ENCODE measurements around the gene MOB4.

The MOB4 gene

GRCh38 chr2:197504512-197504911 is 11.4 kb upstream of the MOB4 start:
- TF ChIP-seq ESRRG (CRISPR knock-in tag; IDR thresholded peaks at IDR 0.05) (no peak), ARNTL (CRISPR knock-in tag; IDR thresholded peaks at IDR 0.05; ENCODE audit: borderline replicate concordance, low read depth) (no peak), PATZ1 (CRISPR knock-in tag; IDR thresholded peaks at IDR 0.05; ENCODE audit: borderline replicate concordance) (no peak), PPARA (CRISPR knock-in tag; IDR thresholded peaks at IDR 0.05; ENCODE audit: borderline replicate concordance) (no peak), ZNF565 (CRISPR knock-in tag; conservative IDR thresholded peaks at IDR 0.05; ENCODE audit: low read depth) (no peak), CREB5 (CRISPR knock-in tag; IDR thresholded peaks at IDR 0.05; ENCODE audit: low read depth) (no peak), RARB (CRISPR knock-in tag; IDR thresholded peaks at IDR 0.05) (no peak), TSHZ2 (CRISPR knock-in tag; IDR thresholded peaks at IDR 0.05) (no peak), SNAI2 (CRISPR knock-in tag; IDR thresholded peaks at IDR 0.05) (no peak), TCF4 (CRISPR knock-in tag; IDR thresholded peaks at IDR 0.05; ENCODE audit: borderline replicate concordance) (no peak), BACH2 (CRISPR knock-in tag; IDR thresholded peaks at IDR 0.05; ENCODE audit: borderline replicate concordance) (no peak), OSR1 (CRISPR knock-in tag; IDR thresholded peaks at IDR 0.05) (no peak), ZNF8 (CRISPR knock-in tag; IDR thresholded peaks at IDR 0.05) (no peak), CSRNP3 (CRISPR knock-in tag; IDR thresholded peaks at IDR 0.05) (no peak), CSDC2 (CRISPR knock-in tag; IDR thresholded peaks at IDR 0.05) (no peak), ZFP30 (CRISPR knock-in tag; IDR thresholded peaks at IDR 0.05) (no peak), ZFP3 (CRISPR knock-in tag; IDR thresholded peaks at IDR 0.05) (no peak), ZC3H10 (CRISPR knock-in tag; IDR thresholded peaks at IDR 0.05) (no peak), ISL1 (CRISPR knock-in tag; IDR thresholded peaks at IDR 0.05) (no peak), ZNF70 (CRISPR knock-in tag; IDR thresholded peaks at IDR 0.05) (no peak)
- no peak for ATAC-seq

- no peak for ATAC-seq
- TF ChIP-seq ZNF70 (CRISPR knock-in tag; IDR thresholded peaks at IDR 0.05) (no peak), SNAI2 (CRISPR knock-in tag; IDR thresholded peaks at IDR 0.05) (no peak), ESRRG (CRISPR knock-in tag; IDR thresholded peaks at IDR 0.05) (no peak), ISL1 (CRISPR knock-in tag; IDR thresholded peaks at IDR 0.05) (no peak), TSHZ2 (CRISPR knock-in tag; IDR thresholded peaks at IDR 0.05) (no peak), CSRNP3 (CRISPR knock-in tag; IDR thresholded peaks at IDR 0.05) (no peak), CSDC2 (CRISPR knock-in tag; IDR thresholded peaks at IDR 0.05) (no peak), GLIS3 (CRISPR knock-in tag; IDR thresholded peaks at IDR 0.05) (no peak), ZNF8 (CRISPR knock-in tag; IDR thresholded peaks at IDR 0.05) (no peak), OSR1 (CRISPR knock-in tag; IDR thresholded peaks at IDR 0.05) (no peak), ZNF565 (CRISPR knock-in tag; conservative IDR thresholded peaks at IDR 0.05; ENCODE audit: low read depth) (no peak), RARB (CRISPR knock-in tag; IDR thresholded peaks at IDR 0.05) (no peak), ZC3H10 (CRISPR knock-in tag; IDR thresholded peaks at IDR 0.05) (no peak), PPARA (CRISPR knock-in tag; IDR thresholded peaks at IDR 0.05; ENCODE audit: borderline replicate concordance) (no peak)
Measured at GRCh38 chr2:197506658-197507057, 9.2 kb upstream of the MOB4 start.
